DOHH2 (cell line): ENCODE results near the gene TOP2A.
"Not testable (repeated sequence)": the region's sequence is repeated elsewhere in the genome, so short reads cannot be mapped to it uniquely, and the experiment has no call there.

Experiments
- H3F3A ChIP-seq: fragments of 200-600 bp; sonication (generic), shearing (Covaris generic); 2 replicates; pipeline ENCODE4 v1.6.0; 2016; ENCODE audit warnings: antibody characterized with exemption, mild to moderate bottlenecking; ENCODE audit not compliant: control insufficient read depth, insufficient read depth
- H3K27ac ChIP-seq: fragments of 200-600 bp; sonication (generic); 2 replicates; pipeline ENCODE4 v1.5.1; 2014; ENCODE audit warnings: low read depth, mild to moderate bottlenecking, low read length, moderate library complexity
- H3K27me3 ChIP-seq: fragments of 200-600 bp; sonication (generic); 2 replicates; pipeline ENCODE4 v1.6.1; 2014; ENCODE audit warnings: mild to moderate bottlenecking, low read length, mixed read lengths; ENCODE audit not compliant: control insufficient read depth
- H3K36me3 ChIP-seq: fragments of 200-600 bp; sonication (generic); 2 replicates; pipeline ENCODE4 v1.6.1; 2014; ENCODE audit warnings: mild to moderate bottlenecking, low read length, moderate library complexity, mixed read lengths; ENCODE audit not compliant: control insufficient read depth
- H3K4me1 ChIP-seq: fragments of 200-600 bp; sonication (generic); 2 replicates; pipeline ENCODE4 v1.6.1; 2014; ENCODE audit warnings: mild to moderate bottlenecking, low read length, mixed read lengths; ENCODE audit not compliant: control insufficient read depth
- H3K4me2 ChIP-seq: fragments of 200-600 bp; sonication (generic); 2 replicates; pipeline ENCODE4 v1.6.0; 2014; ENCODE audit warnings: mild to moderate bottlenecking, low read length, moderate library complexity
- H3K4me3 ChIP-seq: fragments of 200-600 bp; sonication (generic); 2 replicates; pipeline ENCODE4 v1.5.1; 2014; ENCODE audit warnings: mild to moderate bottlenecking, low read length, mixed read lengths
- H3K79me2 ChIP-seq: fragments of 200-600 bp; sonication (generic); 2 replicates; pipeline ENCODE4 v1.6.1; 2014; ENCODE audit warnings: mild to moderate bottlenecking, low read length, mixed read lengths; ENCODE audit not compliant: control insufficient read depth
- H3K9me2 ChIP-seq: fragments of 200-600 bp; sonication (generic); replicated peaks from 2 replicates; pipeline ENCODE4 v1.6.1; 2014; ENCODE audit warnings: mild to moderate bottlenecking, low read length, mixed read lengths; ENCODE audit not compliant: control insufficient read depth
- H3K9me3 ChIP-seq: fragments of 200-600 bp; sonication (generic); 2 replicates; pipeline ENCODE4 v1.6.1; 2014; ENCODE audit warnings: antibody characterized with exemption, low read length, mixed read lengths; ENCODE audit not compliant: control insufficient read depth, insufficient read depth
- H4K20me1 ChIP-seq: fragments of 200-600 bp; sonication (generic); 2 replicates; pipeline ENCODE4 v1.6.0; 2014; ENCODE audit warnings: low read depth, mild to moderate bottlenecking, antibody characterized with exemption, low read length, moderate library complexity; ENCODE audit not compliant: control insufficient read depth, insufficient read depth
- CTCF ChIP-seq: fragments of 200-600 bp; sonication (generic); IDR thresholded peaks from one replicate; pipeline ENCODE4 v1.5.1; 2014; ENCODE audit warnings: antibody characterized with exemption, mild to moderate bottlenecking, low read depth, low read length; ENCODE audit not compliant: poor library complexity, severe bottlenecking
- EZH2phosphoT487 ChIP-seq: fragments of 200-600 bp; sonication (generic); IDR thresholded peaks from 2 replicates; pipeline ENCODE4 v1.6.1; 2017; ENCODE audit warnings: borderline replicate concordance, mild to moderate bottlenecking, antibody characterized with exemption, low read length, moderate library complexity, mixed read lengths

Gene TOP2A

GRCh38 chr17:40402668-40403067, 15.0 kb downstream of the TOP2A start:
- Histone ChIP-seq H3K4me1 (no peaks in the 10 kb centered on the region), H3K9me3 (no peaks in the 10 kb centered on the region), H3F3A (peaks cover 47% of the 10 kb centered on the region), H3K27me3 (no peaks in the 10 kb centered on the region), H3K9me2 (no peaks in the 10 kb centered on the region), H3K79me2 (peaks cover 3% of the 10 kb centered on the region; the same call in 1 of the 2 replicates), H3K36me3 (peaks cover 95% of the 10 kb centered on the region), H4K20me1 (0 out of 2 replicates have a peak, but pooled peaks cover 4% of the 10 kb centered on the region), H3K4me2 (no peak overlapping the region), H3K4me3 (no peak overlapping the region), H3K27ac (no peak overlapping the region)
- TF ChIP-seq EZH2phosphoT487 (no peak), CTCF (no peak)

GRCh38 chr17:40399185-40399584, 18.5 kb downstream of the TOP2A start:
- TF ChIP-seq EZH2phosphoT487, result no peak
- TF ChIP-seq CTCF, result peak; percentile 70
- no peaks in the 10 kb centered on the region; the same call in 1 of the 2 replicates for H3K79me2 ChIP-seq
- peaks cover 98% of the 10 kb centered on the region for H3K36me3 ChIP-seq
- no peak overlapping the region for H3K27ac ChIP-seq
- H3K27me3 ChIP-seq, result no peaks in the 10 kb centered on the region
- no peak overlapping the region for H3K4me3 ChIP-seq
- H3F3A ChIP-seq, result peaks cover 41% of the 10 kb centered on the region
- 0 out of 2 replicates have a peak, but pooled peaks cover 4% of the 10 kb centered on the region for H4K20me1 ChIP-seq
- no peaks in the 10 kb centered on the region for H3K4me1 ChIP-seq
- no peak overlapping the region for H3K4me2 ChIP-seq
- H3K9me2 ChIP-seq, result no peaks in the 10 kb centered on the region
- H3K9me3 ChIP-seq, result no peaks in the 10 kb centered on the region

- not testable (repeated sequence) for H3K27ac ChIP-seq, H3K9me3 ChIP-seq, H3K4me2 ChIP-seq, H3K4me1 ChIP-seq, H3K4me3 ChIP-seq, H3K27me3 ChIP-seq, H4K20me1 ChIP-seq, H3K9me2 ChIP-seq, H3K79me2 ChIP-seq
- H3K36me3 ChIP-seq, result peaks cover 48% of the 10 kb centered on the region
- H3F3A ChIP-seq, result peaks cover 45% of the 10 kb centered on the region
Observed at GRCh38 chr17:40386555-40386954, 31.1 kb downstream of the TOP2A start.

- H3K79me2 ChIP-seq, result no peaks in the 10 kb centered on the region
- H3K36me3 ChIP-seq, result peaks cover 4% of the 10 kb centered on the region
- no peak overlapping the region for H3K4me2 ChIP-seq
- H3K4me1 ChIP-seq, result no peaks in the 10 kb centered on the region
- no peak overlapping the region for H3K27ac ChIP-seq
- H3K9me3 ChIP-seq, result no peaks in the 10 kb centered on the region
- no peak overlapping the region for H3K4me3 ChIP-seq
- H4K20me1 ChIP-seq, result no peaks in the 10 kb centered on the region
- TF ChIP-seq EZH2phosphoT487 (no peak), CTCF (no peak)
- no peaks in the 10 kb centered on the region for H3K27me3 ChIP-seq
- no peaks in the 10 kb centered on the region for H3K9me2 ChIP-seq
- peaks cover 12% of the 10 kb centered on the region for H3F3A ChIP-seq
Observed at GRCh38 chr17:40382251-40382650, 35.4 kb downstream of the TOP2A start.
